ENCODE measurements around the gene ASTN2.

GRCh38 chr9:116767219-116767618 is 647.6 kb downstream of the ASTN2 start:
- TF ChIP-seq, protein P1, sequence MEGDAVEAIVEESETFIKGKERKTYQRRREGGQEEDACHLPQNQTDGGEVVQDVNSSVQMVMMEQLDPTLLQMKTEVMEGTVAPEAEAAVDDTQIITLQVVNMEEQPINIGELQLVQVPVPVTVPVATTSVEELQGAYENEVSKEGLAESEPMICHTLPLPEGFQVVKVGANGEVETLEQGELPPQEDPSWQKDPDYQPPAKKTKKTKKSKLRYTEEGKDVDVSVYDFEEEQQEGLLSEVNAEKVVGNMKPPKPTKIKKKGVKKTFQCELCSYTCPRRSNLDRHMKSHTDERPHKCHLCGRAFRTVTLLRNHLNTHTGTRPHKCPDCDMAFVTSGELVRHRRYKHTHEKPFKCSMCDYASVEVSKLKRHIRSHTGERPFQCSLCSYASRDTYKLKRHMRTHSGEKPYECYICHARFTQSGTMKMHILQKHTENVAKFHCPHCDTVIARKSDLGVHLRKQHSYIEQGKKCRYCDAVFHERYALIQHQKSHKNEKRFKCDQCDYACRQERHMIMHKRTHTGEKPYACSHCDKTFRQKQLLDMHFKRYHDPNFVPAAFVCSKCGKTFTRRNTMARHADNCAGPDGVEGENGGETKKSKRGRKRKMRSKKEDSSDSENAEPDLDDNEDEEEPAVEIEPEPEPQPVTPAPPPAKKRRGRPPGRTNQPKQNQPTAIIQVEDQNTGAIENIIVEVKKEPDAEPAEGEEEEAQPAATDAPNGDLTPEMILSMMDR (IDR thresholded peaks at IDR 0.05), result no peak
- TF ChIP-seq POLR2A (IDR thresholded peaks at IDR 0.05) (no peak), EP300 (IDR thresholded peaks at IDR 0.05) (no peak)
